Trophoblast cell (in vitro differentiated cells and primary cell): ENCODE data around the gene NRXN2.

ENCODE experiments used
- DNase-seq, 2 donors: peaks; one replicate each; pipeline ENCODE4 v3.0.0-alpha.2; 2016
- H2AFZ ChIP-seq: 2 replicates; pipeline ENCODE4 v1.6.1; 2013; ENCODE audit warnings: low read length, moderate library complexity, mild to moderate bottlenecking; ENCODE audit not compliant: insufficient read depth, poor library complexity
- H2AK5ac ChIP-seq: 2 replicates; pipeline ENCODE4 v1.6.1; 2013; ENCODE audit warnings: mild to moderate bottlenecking, low read length
- H2BK120ac ChIP-seq: 2 replicates; pipeline ENCODE4 v1.6.1; 2013; ENCODE audit warnings: low read length, mild to moderate bottlenecking, moderate library complexity; ENCODE audit not compliant: insufficient read depth, poor library complexity
- H2BK12ac ChIP-seq: 2 replicates; pipeline ENCODE4 v1.6.1; 2013; ENCODE audit warnings: mild to moderate bottlenecking, low read length, moderate library complexity
- H2BK5ac ChIP-seq: 2 replicates; pipeline ENCODE4 v1.6.1; 2013; ENCODE audit warnings: low read length, low read depth, moderate library complexity, mild to moderate bottlenecking; ENCODE audit not compliant: poor library complexity
- H3K14ac ChIP-seq: 2 replicates; pipeline ENCODE4 v1.6.1; 2013; ENCODE audit warnings: mild to moderate bottlenecking, low read length
- H3K18ac ChIP-seq: 2 replicates; pipeline ENCODE4 v1.6.1; 2013; ENCODE audit warnings: mild to moderate bottlenecking, low read length
- H3K23ac ChIP-seq: 2 replicates; pipeline ENCODE4 v1.6.1; 2013; ENCODE audit warnings: low read length
- H3K27ac ChIP-seq: 2 replicates; pipeline ENCODE4 v1.5.1; 2013; ENCODE audit warnings: low read depth, mild to moderate bottlenecking, inconsistent platforms, low read length, moderate library complexity
- H3K27me3 ChIP-seq: 2 replicates; pipeline ENCODE4 v1.6.1; 2013; ENCODE audit warnings: inconsistent platforms, mild to moderate bottlenecking, low read length, moderate library complexity; ENCODE audit not compliant: insufficient read depth
- H3K36me3 ChIP-seq, 2 experiments: 1 replicate in 1 of 2; 2 replicates in 1 of 2; pipeline ENCODE4 v1.6.1; 2013; ENCODE audit warnings: low read length in 2 of 2, mild to moderate bottlenecking in 2 of 2, moderate library complexity in 1 of 2; ENCODE audit not compliant: insufficient read depth in 2 of 2, control insufficient read depth in 1 of 2
- H3K4ac ChIP-seq: 2 replicates; pipeline ENCODE4 v1.6.1; 2013; ENCODE audit warnings: low read depth, mild to moderate bottlenecking, low read length, moderate library complexity
- H3K4me1 ChIP-seq, 2 experiments: 1 replicate in 1 of 2; 2 replicates in 1 of 2; pipeline ENCODE4 v1.6.1; 2013; ENCODE audit warnings: low read length in 2 of 2, mild to moderate bottlenecking in 2 of 2, moderate library complexity in 1 of 2; ENCODE audit not compliant: insufficient read depth in 2 of 2, control insufficient read depth in 1 of 2
- H3K4me2 ChIP-seq: 2 replicates; pipeline ENCODE4 v1.6.1; 2013; ENCODE audit warnings: inconsistent platforms, mild to moderate bottlenecking, low read length, moderate library complexity
- H3K4me3 ChIP-seq: 2 replicates; pipeline ENCODE4 v1.5.1; 2013; ENCODE audit warnings: mild to moderate bottlenecking, low read depth, low read length, inconsistent platforms
- H3K79me1 ChIP-seq: one replicate; pipeline ENCODE4 v1.6.1; 2013; ENCODE audit warnings: low read length
- H3K79me2 ChIP-seq: 2 replicates; pipeline ENCODE4 v1.6.1; 2013; ENCODE audit warnings: low read length, mild to moderate bottlenecking; ENCODE audit not compliant: control insufficient read depth, insufficient read depth, poor library complexity
- H3K9ac ChIP-seq: 2 replicates; pipeline ENCODE4 v1.6.1; 2013; ENCODE audit warnings: mild to moderate bottlenecking, low read length
- H3K9me3 ChIP-seq: 2 replicates; pipeline ENCODE4 v1.6.1; 2013; ENCODE audit warnings: low read depth, mild to moderate bottlenecking, control low read depth, inconsistent platforms, low read length; ENCODE audit not compliant: insufficient read depth
- H4K12ac ChIP-seq: 2 replicates; pipeline ENCODE4 v1.6.1; 2013; ENCODE audit warnings: low read depth, mild to moderate bottlenecking, low read length, moderate library complexity
- H4K8ac ChIP-seq: 2 replicates; pipeline ENCODE4 v1.6.1; 2013; ENCODE audit warnings: low read depth, mild to moderate bottlenecking, low read length, moderate library complexity
- H4K91ac ChIP-seq: one replicate; pipeline ENCODE4 v1.6.1; 2013; ENCODE audit warnings: low read depth, mild to moderate bottlenecking, low read length, moderate library complexity
- WGBS: extraction: QIAGEN DNeasy Blood & Tissue Kit; methylation state at CpG from one replicate; pipeline ENCODE4 v1.1.7; 2013; ENCODE audit warnings: missing lambda C conversion rate; ENCODE audit not compliant: insufficient read length, insufficient coverage; ENCODE audit errors: extremely low coverage; 5-methylcytosine and 5-hydroxymethylcytosine counted together

The NRXN2 gene

DNA sequence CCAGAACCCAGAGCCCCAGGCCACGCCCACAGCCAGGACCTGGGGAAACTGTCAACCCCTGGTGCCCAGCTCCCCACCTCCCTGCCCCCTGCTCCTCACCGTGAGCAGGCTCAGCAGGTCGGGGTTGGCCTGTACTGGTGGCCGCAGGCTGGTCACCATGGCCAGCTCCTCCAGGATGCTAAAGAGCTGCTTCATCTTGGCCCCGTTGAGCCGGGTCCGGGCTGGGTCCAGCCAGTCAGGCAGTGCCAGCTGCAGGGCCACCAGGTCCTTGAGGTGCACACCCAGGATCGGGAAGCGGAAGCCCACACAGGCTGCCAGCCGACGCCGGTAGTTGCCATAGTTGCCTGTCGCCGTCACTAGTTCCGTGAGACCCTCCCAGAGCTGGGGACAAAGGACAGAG, 13.7 kb upstream of the NRXN2 start:
- Histone ChIP-seq H2AK5ac (no peak overlapping the region), H3K4me1 (peaks cover 0 to 2% of the 10 kb centered on the region in 2 experiments), H3K9ac (no peak overlapping the region), H2BK120ac (no peak overlapping the region), H4K91ac (no peak overlapping the region), H3K18ac (no peak overlapping the region), H3K27ac (no peak overlapping the region), H3K4me3 (peak overlapping the region; percentile 40), H3K9me3 (peaks cover 10% of the 10 kb centered on the region), H2BK12ac (no peak overlapping the region), H3K27me3 (peaks cover 13% of the 10 kb centered on the region), H3K4ac (no peak overlapping the region), H4K12ac (no peak overlapping the region), H3K79me1 (no peaks in the 10 kb centered on the region), H2AFZ (no peak overlapping the region), H4K8ac (no peak overlapping the region), H2BK5ac (no peak overlapping the region), H3K23ac (no peak overlapping the region), H3K79me2 (no peaks in the 10 kb centered on the region), H3K36me3 (no peaks in the 10 kb centered on the region), H3K14ac (no peak overlapping the region), H3K4me2 (no peak overlapping the region)
- WGBS: no CpG with 5 or more reads among the region's 15 CpGs
- DNase-seq: no peak

GRCh38 chr11:64735725-64736259, 12.8 kb upstream of the NRXN2 start:
- H2BK12ac ChIP-seq: no peak overlapping the region
- H4K12ac ChIP-seq: no peak overlapping the region
- H3K27ac ChIP-seq: no peak overlapping the region
- H3K14ac ChIP-seq: no peak overlapping the region
- H3K79me1 ChIP-seq: no peaks in the 10 kb centered on the region
- WGBS: no CpG with 5 or more reads among the region's 9 CpGs
- H3K23ac ChIP-seq: no peak overlapping the region
- no peak overlapping the region for H3K4me2 ChIP-seq
- H3K36me3 ChIP-seq: no peaks in the 10 kb centered on the region
- H3K9ac ChIP-seq: no peak overlapping the region
- H3K79me2 ChIP-seq: no peaks in the 10 kb centered on the region
- H3K18ac ChIP-seq: no peak overlapping the region
- no peak overlapping the region for H3K4ac ChIP-seq
- no peak overlapping the region for H2BK120ac ChIP-seq
- peaks cover 0 to 2% of the 10 kb centered on the region in 2 experiments for H3K4me1 ChIP-seq
- H3K4me3 ChIP-seq: no peak overlapping the region
- H4K91ac ChIP-seq: no peak overlapping the region
- no peak for DNase-seq
- peaks cover 8% of the 10 kb centered on the region for H3K9me3 ChIP-seq
- peaks cover 5% of the 10 kb centered on the region for H3K27me3 ChIP-seq
- H2AK5ac ChIP-seq: no peak overlapping the region
- H2BK5ac ChIP-seq: no peak overlapping the region
- H4K8ac ChIP-seq: no peak overlapping the region
- no peak overlapping the region for H2AFZ ChIP-seq

GRCh38 chr11:64734811-64735724, 12.1 kb upstream of the NRXN2 start:
- no peak overlapping the region for H2AK5ac ChIP-seq
- no peak overlapping the region for H2BK120ac ChIP-seq
- H3K9me3 ChIP-seq: peaks cover 8% of the 10 kb centered on the region
- H2BK5ac ChIP-seq: no peak overlapping the region
- WGBS: no CpG with 5 or more reads among the region's 23 CpGs
- no peak overlapping the region for H2AFZ ChIP-seq
- no peak overlapping the region for H4K12ac ChIP-seq
- no peak overlapping the region for H2BK12ac ChIP-seq
- no peak overlapping the region for H4K91ac ChIP-seq
- no peak overlapping the region for H3K14ac ChIP-seq
- DNase-seq: no peak
- H3K4me2 ChIP-seq: no peak overlapping the region
- no peak overlapping the region for H3K4me3 ChIP-seq
- no peak overlapping the region for H3K23ac ChIP-seq
- H3K4ac ChIP-seq: no peak overlapping the region
- no peak overlapping the region for H4K8ac ChIP-seq
- H3K27me3 ChIP-seq: no peaks in the 10 kb centered on the region
- H3K79me1 ChIP-seq: no peaks in the 10 kb centered on the region
- H3K27ac ChIP-seq: no peak overlapping the region
- no peak overlapping the region for H3K9ac ChIP-seq
- H3K18ac ChIP-seq: no peak overlapping the region
- no peaks in the 10 kb centered on the region for H3K36me3 ChIP-seq
- H3K4me1 ChIP-seq: peaks cover 0 to 3% of the 10 kb centered on the region in 2 experiments
- no peaks in the 10 kb centered on the region for H3K79me2 ChIP-seq

DNA sequence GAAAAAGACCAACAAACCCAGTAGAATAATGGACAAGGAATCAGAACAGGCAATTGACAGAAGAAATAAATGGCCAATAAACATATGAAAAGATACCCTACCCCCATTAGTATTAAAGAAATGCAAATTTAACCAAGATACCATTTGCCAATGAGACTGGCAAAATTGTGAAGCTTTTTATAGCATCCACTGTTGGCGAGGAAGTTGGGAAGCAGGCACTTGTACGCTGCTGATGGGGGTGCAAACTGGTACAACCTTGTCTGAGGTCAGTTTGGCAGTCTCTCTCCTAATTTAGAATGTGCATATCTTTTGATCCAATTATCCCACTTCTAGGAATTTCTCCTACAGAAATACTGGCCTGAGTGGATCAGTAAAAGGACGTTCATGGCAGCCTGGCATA, 8.6 kb upstream of the NRXN2 start:
- Histone ChIP-seq H2BK12ac (no peak overlapping the region), H2AFZ (no peak overlapping the region), H3K79me1 (no peaks in the 10 kb centered on the region), H2AK5ac (no peak overlapping the region), H3K4me1 (peaks cover 0 to 3% of the 10 kb centered on the region in 2 experiments), H3K23ac (no peak overlapping the region), H3K27ac (no peak overlapping the region), H3K9me3 (peaks cover 2% of the 10 kb centered on the region), H3K79me2 (no peaks in the 10 kb centered on the region), H3K27me3 (no peaks in the 10 kb centered on the region), H3K4me2 (no peak overlapping the region), H3K36me3 (no peaks in the 10 kb centered on the region), H2BK120ac (no peak overlapping the region), H4K91ac (no peak overlapping the region), H4K12ac (no peak overlapping the region), H3K9ac (no peak overlapping the region), H3K14ac (no peak overlapping the region), H3K18ac (no peak overlapping the region), H3K4ac (no peak overlapping the region), H4K8ac (no peak overlapping the region), H3K4me3 (no peak overlapping the region), H2BK5ac (no peak overlapping the region)
- WGBS: no CpG with 5 or more reads among the region's 3 CpGs
- no peak for DNase-seq
